Calu3 (cell line): ENCODE data around the gene SPIRE2. TPM values are rescaled to one million over a fixed set of nuclear protein-coding genes. Genes with fewer than 3 reads are reported as not detected.

Source experiments
- BruUV-seq: library from RNA; stranded (reverse); fragments of 400-500 nt; replicated peaks from 2 replicates; lab custom pipeline; 2021; lab: Mats Ljungman, UMichigan
- CTCF ChIA-PET: fragments of 300-600 bp; sonication (Branson Sonifier 250); formaldehyde crosslinking; loops from one replicate; lab custom pipeline; 2022; ENCODE audit warnings: antibody characterized with exemption; lab: Charles Lee
- DNase-seq: peaks from one replicate; pipeline ENCODE4 v3.0.0; 2022
- H3K27ac Mint-ChIP-seq: one replicate; pipeline ENCODE4 v1.8.0; 2022; ENCODE audit warnings: mixed read lengths; ENCODE audit not compliant: unreplicated experiment
- H3K27me3 Mint-ChIP-seq: one replicate; pipeline ENCODE4 v1.8.0; 2022; ENCODE audit warnings: mixed read lengths; ENCODE audit not compliant: unreplicated experiment
- H3K36me3 Mint-ChIP-seq: one replicate; pipeline ENCODE4 v1.8.0; 2022; ENCODE audit warnings: mild to moderate bottlenecking, moderate library complexity, mixed read lengths; ENCODE audit not compliant: insufficient read depth, unreplicated experiment
- H3K4me1 Mint-ChIP-seq: one replicate; pipeline ENCODE4 v1.8.0; 2022; ENCODE audit warnings: mild to moderate bottlenecking, low read depth, mixed read lengths; ENCODE audit not compliant: unreplicated experiment
- H3K4me3 Mint-ChIP-seq: one replicate; pipeline ENCODE4 v1.8.0; 2022; ENCODE audit warnings: mild to moderate bottlenecking, low read depth, moderate library complexity, mixed read lengths; ENCODE audit not compliant: unreplicated experiment
- H3K9me3 Mint-ChIP-seq: one replicate; pipeline ENCODE4 v1.8.0; 2022; ENCODE audit warnings: low read depth, mixed read lengths; ENCODE audit not compliant: unreplicated experiment
- CTCF ChIP-seq: fragments of 200-600 bp; IDR thresholded peaks from one replicate; pipeline ENCODE4 v1.8.0; 2022; ENCODE audit warnings: antibody characterized with exemption; ENCODE audit not compliant: unreplicated experiment
- intact Hi-C: fragments of 100-400 bp; cut with micrococcal nuclease; formaldehyde crosslinking; loops from one replicate; pipeline ENCODE4 v1.10.0; 2022; ENCODE audit not compliant: unreplicated experiment
- total RNA-seq: library from RNA; stranded (reverse); gene quantifications from 2 replicates; pipeline ENCODE4 v1.2.3, GENCODE V29; 2022

The SPIRE2 gene
- total RNA-seq, 1 experiment from 2014 or later, result 46.3 TPM

- CTCF ChIA-PET, result no interaction called here
These were observed 41.6 kb upstream of the SPIRE2 start for GRCh38 chr16:89786474-89787364.

GRCh38 chr16:89787365-89787805 is 40.9 kb upstream of the SPIRE2 start:
- no peaks in the 10 kb centered on the region for H3K9me3 Mint-ChIP-seq
- BruUV-seq, result no TSS peak
- TF ChIP-seq CTCF, result no peak
- no peaks in the 10 kb centered on the region for H3K4me1 Mint-ChIP-seq
- H3K4me3 Mint-ChIP-seq, result no peak overlapping the region
- peaks cover 65% of the 10 kb centered on the region for H3K36me3 Mint-ChIP-seq
- H3K27me3 Mint-ChIP-seq, result no peaks in the 10 kb centered on the region
- intact Hi-C loops, result no loop called here
- DNase-seq, result no peak
- H3K27ac Mint-ChIP-seq, result no peak overlapping the region
- CTCF ChIA-PET, result no interaction called here

More at GRCh38 chr16:89786474-89787364, 41.6 kb upstream of the SPIRE2 start:
- intact Hi-C loops, result no loop called here
- no peaks in the 10 kb centered on the region for H3K4me1 Mint-ChIP-seq
- no peaks in the 10 kb centered on the region for H3K9me3 Mint-ChIP-seq
- peaks cover 65% of the 10 kb centered on the region for H3K36me3 Mint-ChIP-seq
- H3K27me3 Mint-ChIP-seq, result no peaks in the 10 kb centered on the region
- no TSS peak for BruUV-seq
- DNase-seq, result no peak
- no peak overlapping the region for H3K4me3 Mint-ChIP-seq
- no peak overlapping the region for H3K27ac Mint-ChIP-seq
- TF ChIP-seq CTCF, result no peak

GRCh38 chr16:89791278-89791995 is 36.8 kb upstream of the SPIRE2 start:
- peaks cover 35% of the 10 kb centered on the region for H3K36me3 Mint-ChIP-seq

More at GRCh38 chr16:89791278-89791995, 36.8 kb upstream of the SPIRE2 start:
- no peaks in the 10 kb centered on the region for H3K4me1 Mint-ChIP-seq
- H3K27me3 Mint-ChIP-seq, result no peaks in the 10 kb centered on the region
- TF ChIP-seq CTCF, result no peak
- no peak overlapping the region for H3K4me3 Mint-ChIP-seq
- no peaks in the 10 kb centered on the region for H3K9me3 Mint-ChIP-seq
- CTCF ChIA-PET, result interaction anchor here (0.7 to 1.2 kb wide), 2 partner anchors 69 to 86 kb away, joined by 3 read pairs; no protein-coding TSS in a partner anchor
- BruUV-seq, result no TSS peak
- intact Hi-C loops, result no loop called here
- no peak overlapping the region for H3K27ac Mint-ChIP-seq
- DNase-seq, result no peak
